ENCODE data around the gene TMA7. TPM values are rescaled to one million over a fixed set of nuclear protein-coding genes. Genes with fewer than 3 reads are reported as not detected.

The TMA7 gene
- total RNA-seq, 1 donor from 2014 or later: 268 TPM

- no peaks in the 10 kb centered on the region for H3K27me3 Mint-ChIP-seq
- H3K4me1 Mint-ChIP-seq (ENCODE audit: unreplicated experiment): peaks cover 11% of the 10 kb centered on the region
- no peaks in the 10 kb centered on the region for H3K9me3 Mint-ChIP-seq
- no peak overlapping the region for H3K4me3 Mint-ChIP-seq
- no peak for TF ChIP-seq CTCF (conservative IDR thresholded peaks at IDR 0.05)
- no peak for DNase-seq (ENCODE audit: extremely low spot score, unreplicated experiment)
- H3K36me3 Mint-ChIP-seq: peaks cover 3% of the 10 kb centered on the region
- H3K27ac Mint-ChIP-seq: peak overlapping the region; percentile 43
Measured at GRCh38 chr3:48420561-48420960, 19.5 kb upstream of the TMA7 start.

- Mint-ChIP-seq H3K27me3 (no peaks in the 10 kb centered on the region), H3K9me3 (no peaks in the 10 kb centered on the region), H3K4me1 (ENCODE audit: unreplicated experiment) (peaks cover 23% of the 10 kb centered on the region), H3K4me3 (no peak overlapping the region), H3K27ac (no peak overlapping the region), H3K36me3 (peaks cover 8% of the 10 kb centered on the region)
- DNase-seq (ENCODE audit: extremely low spot score, unreplicated experiment): no peak
- TF ChIP-seq CTCF (conservative IDR thresholded peaks at IDR 0.05): no peak
Measured at GRCh38 chr3:48422272-48422671, 17.8 kb upstream of the TMA7 start.

- no peak for TF ChIP-seq CTCF (conservative IDR thresholded peaks at IDR 0.05)
- no peaks in the 10 kb centered on the region for H3K27me3 Mint-ChIP-seq
- peaks cover 27% of the 10 kb centered on the region for H3K4me1 Mint-ChIP-seq (ENCODE audit: unreplicated experiment)
- DNase-seq (ENCODE audit: extremely low spot score, unreplicated experiment): no peak
- peak overlapping the region; percentile 88 for H3K27ac Mint-ChIP-seq
- no peak overlapping the region for H3K4me3 Mint-ChIP-seq
- H3K9me3 Mint-ChIP-seq: no peaks in the 10 kb centered on the region
- peaks cover 9% of the 10 kb centered on the region for H3K36me3 Mint-ChIP-seq
Measured at GRCh38 chr3:48422681-48423080, 17.4 kb upstream of the TMA7 start.

GRCh38 chr3:48423241-48423882 lies 16.7 kb upstream of the TMA7 start:
- H3K36me3 Mint-ChIP-seq: peaks cover 12% of the 10 kb centered on the region
- DNase-seq (ENCODE audit: extremely low spot score, unreplicated experiment): no peak
- TF ChIP-seq CTCF (conservative IDR thresholded peaks at IDR 0.05): no peak
- H3K9me3 Mint-ChIP-seq: no peaks in the 10 kb centered on the region
- no peak overlapping the region for H3K4me3 Mint-ChIP-seq
- H3K4me1 Mint-ChIP-seq (ENCODE audit: unreplicated experiment): peaks cover 34% of the 10 kb centered on the region
- no peaks in the 10 kb centered on the region for H3K27me3 Mint-ChIP-seq
- peak overlapping the region; percentile 88 for H3K27ac Mint-ChIP-seq

- DNase-seq (ENCODE audit: extremely low spot score, unreplicated experiment): no peak
- peaks cover 12% of the 10 kb centered on the region for H3K36me3 Mint-ChIP-seq
- no peaks in the 10 kb centered on the region for H3K9me3 Mint-ChIP-seq
- peak overlapping the region; percentile 54 for H3K4me3 Mint-ChIP-seq
- no peaks in the 10 kb centered on the region for H3K27me3 Mint-ChIP-seq
- TF ChIP-seq CTCF (conservative IDR thresholded peaks at IDR 0.05): no peak
- H3K27ac Mint-ChIP-seq: peak overlapping the region; percentile 90
- peaks cover 36% of the 10 kb centered on the region for H3K4me1 Mint-ChIP-seq (ENCODE audit: unreplicated experiment)
Measured at GRCh38 chr3:48423883-48424695, 16.0 kb upstream of the TMA7 start.

Data from type B pancreatic cell (in vitro differentiated cells).